Pons (tissue), 1 donor: ENCODE measurements around the gene MRM2.
A peak's percentile ranks its signal among the peaks of the same experiment; 100 is the strongest.

Source experiments
- DNase-seq: peaks from one replicate; pipeline ENCODE4 v3.0.0-alpha.2; 2016; ENCODE audit warnings: low spot score

Gene MRM2

GRCh38 chr7:2203766-2204300 is 38.2 kb downstream of the MRM2 start:
- peak; percentile 22 for DNase-seq

DNA sequence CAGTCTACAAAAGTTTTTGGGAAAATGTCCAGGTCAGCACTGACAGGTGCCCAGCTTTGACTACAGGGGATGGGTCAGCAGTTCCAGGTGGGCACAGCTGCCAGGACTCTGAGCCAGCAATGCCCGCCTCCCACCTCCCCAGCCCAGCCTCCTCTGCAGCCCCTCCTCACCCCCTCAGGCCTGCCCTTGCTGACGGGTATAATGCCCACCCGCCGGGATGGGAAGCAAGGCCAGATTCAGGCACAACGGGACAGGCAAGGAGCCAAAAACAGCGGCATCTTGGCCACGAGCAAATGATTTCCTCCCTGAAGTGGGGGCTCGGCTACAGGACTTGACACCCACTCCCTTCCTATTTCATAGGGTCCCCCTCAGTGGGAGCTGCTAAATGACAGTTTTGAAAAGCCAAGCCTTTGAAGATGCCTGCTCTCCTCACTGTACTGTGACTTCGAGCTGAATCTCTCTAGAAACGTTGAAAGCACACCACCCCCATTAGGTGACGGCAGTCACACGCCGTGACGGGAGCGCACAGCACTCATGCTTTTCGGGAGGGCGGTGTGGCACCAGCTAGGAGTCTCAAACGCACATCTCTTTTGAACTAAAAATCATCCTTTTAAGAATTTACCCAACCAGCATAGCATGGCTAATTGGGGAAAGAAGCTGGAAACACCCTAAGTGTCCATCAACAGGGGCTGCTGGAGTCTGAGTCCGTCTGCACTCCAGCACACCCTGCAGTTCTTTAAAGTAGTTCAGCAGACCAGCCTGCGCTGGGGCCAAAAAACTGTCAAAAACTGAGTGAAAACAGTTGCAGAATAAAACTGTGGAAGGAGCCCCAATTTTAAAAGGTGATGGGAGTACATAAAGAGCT is 38.9 kb downstream of the MRM2 start:
- no peak for DNase-seq

GRCh38 chr7:2202361-2202761 is 39.6 kb downstream of the MRM2 start:
- DNase-seq = peak; percentile 64

DNA sequence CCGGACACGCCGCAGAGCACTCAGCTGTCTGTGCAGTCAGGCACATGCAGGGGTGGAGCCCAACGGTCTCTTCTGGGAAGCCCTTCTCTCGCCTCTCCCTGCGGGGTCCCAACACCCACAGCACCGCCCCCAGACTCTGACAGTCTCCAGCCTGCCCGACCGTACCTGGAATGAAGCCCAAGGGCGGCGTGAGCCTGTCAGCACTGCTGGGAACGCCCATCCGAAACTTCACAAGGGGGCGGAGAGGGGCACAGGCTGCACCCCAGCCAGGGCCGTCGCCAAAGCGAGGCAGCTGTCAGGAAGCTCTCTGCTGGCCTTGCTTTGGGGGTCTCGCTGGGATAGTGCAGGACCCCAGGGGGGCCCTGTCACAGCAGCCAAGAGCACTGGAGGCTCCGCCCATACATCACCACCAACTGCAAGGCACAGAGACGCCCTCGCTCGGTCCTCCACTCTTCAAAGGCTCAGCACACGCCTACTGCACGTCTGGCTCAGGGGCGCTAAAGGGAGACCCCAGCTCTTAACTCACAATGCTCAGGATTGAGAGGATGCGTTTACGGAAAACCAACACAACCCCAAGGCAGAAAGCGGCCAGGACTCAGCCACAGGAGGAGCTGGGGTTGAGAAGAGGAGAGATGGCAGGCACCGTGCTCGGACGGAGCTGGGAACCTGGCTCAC is 40.2 kb downstream of the MRM2 start:
- no peak for DNase-seq

- no peak for DNase-seq
These were observed 40.9 kb downstream of the MRM2 start for GRCh38 chr7:2201128-2201527.

- DNase-seq = no peak
These were observed 41.4 kb downstream of the MRM2 start for GRCh38 chr7:2200584-2200980.

- no peak for DNase-seq
These were observed 41.9 kb downstream of the MRM2 start for GRCh38 chr7:2199956-2200583.

GRCh38 chr7:2199528-2199927 is 42.5 kb downstream of the MRM2 start:
- DNase-seq = no peak

DNA sequence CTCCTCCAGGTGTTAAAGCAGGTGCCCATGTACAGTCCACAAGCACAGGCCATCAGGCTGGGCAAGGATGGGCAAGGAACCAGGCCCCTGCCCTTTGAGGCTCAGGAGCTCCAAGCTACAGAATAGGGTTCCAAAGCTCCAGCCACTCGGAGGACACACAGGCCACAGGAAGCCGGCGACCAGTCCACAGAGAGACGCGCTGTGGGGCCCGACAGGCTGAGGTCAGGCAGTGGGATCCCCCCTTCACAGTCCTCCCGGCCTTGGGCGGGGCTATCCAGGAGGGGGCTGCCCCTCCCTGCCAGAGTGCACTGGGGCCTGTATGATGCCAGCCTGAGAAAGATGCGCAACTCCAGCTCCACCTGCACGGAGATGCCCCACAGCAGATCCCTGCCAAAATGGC is 43.2 kb downstream of the MRM2 start:
- DNase-seq = no peak

- no peak for DNase-seq
These were observed 43.8 kb downstream of the MRM2 start for GRCh38 chr7:2198206-2198605.

- DNase-seq = no peak
These were observed 44.4 kb downstream of the MRM2 start for GRCh38 chr7:2197436-2198155.

DNA sequence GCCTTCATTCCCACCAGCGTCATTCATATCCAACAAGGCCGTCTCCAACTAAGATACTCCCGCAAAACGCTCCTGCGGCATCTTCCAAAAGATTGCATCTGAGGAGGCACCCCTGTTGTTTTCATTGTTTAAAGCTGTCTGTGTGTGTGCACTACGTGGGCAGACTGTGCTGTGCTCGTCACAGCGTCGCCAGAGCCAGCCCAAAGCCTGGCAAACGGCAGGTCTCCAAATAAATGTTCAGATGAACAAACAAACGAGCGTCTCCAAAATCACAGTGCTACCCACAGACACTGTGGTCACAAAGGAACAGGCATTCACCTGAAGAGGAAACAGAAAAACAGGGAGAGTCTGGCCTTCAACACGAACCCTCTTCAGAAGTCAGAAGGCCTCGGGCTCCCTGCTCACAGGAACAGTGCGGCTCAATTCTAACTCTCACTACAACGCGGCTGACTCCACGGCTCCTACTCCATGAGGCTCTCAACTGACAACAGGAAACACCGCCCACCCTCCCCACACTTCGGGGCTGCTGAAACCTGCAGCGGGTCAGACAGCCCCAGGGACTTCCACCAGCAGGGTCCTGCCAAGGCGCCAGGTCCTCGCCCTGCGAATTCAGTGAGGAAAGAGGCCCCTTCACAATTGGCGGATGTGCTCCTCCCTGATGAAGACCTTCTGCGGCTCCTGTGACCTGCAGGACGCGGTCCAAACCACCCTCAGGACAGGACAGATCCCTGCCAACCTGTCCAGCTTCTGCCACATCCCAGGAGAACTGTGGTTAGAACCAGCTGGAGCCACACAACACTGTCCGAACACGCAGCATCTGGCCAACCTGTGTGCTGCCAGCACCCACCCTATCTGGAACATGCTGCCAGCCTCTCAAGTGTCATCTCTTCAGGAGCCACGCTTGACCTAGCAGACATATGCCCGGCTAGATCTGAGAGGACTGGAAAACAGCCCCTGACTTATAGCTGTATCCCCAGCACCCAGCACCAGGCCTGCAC is 45.3 kb downstream of the MRM2 start:
- no peak for DNase-seq

DNA sequence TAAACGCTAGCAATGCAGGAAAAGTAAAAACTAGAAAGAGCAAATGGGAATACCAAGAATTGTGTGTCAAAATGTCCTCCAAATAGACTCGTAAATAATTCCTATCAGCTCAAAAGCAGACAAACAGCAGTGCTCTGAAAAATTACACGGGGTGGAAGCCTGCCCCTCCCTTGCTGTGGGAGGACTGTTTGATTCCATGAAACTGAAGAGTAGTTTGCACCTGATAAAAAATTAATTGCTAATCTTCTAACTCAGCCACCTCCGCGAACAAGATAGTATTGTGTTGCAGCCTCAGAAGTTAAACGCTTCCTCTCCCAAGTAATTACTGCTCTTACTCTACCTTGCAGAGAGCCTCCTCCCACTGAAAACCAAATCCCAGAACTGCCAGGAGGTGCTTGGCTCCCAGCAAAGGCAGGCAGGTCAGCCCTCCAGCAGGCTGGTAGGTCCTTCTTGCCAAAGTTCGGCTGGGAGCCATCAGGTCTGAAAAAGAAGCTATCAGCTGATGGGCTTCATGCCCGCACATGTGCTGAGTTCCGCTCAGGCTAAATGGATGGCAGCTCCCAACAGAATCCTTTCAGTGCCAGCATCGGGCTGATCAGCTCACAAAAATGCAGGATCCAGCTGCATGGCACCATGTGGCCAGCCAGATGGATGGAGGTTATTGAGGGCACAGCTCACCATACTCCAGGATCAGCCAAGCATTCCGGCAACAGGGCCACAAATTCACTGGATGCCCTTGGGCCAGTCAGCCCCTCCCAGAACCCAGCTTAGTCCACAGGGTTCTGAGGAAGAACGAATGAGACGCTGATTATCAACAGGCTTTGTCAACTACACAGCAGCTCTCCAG is 46.4 kb downstream of the MRM2 start:
- peak; percentile 68 for DNase-seq

- no peak for DNase-seq
These were observed 48.3 kb downstream of the MRM2 start for GRCh38 chr7:2193575-2194305.

GRCh38 chr7:2192831-2193534 is 49.0 kb downstream of the MRM2 start:
- DNase-seq = no peak

- DNase-seq = no peak
These were observed 51.0 kb downstream of the MRM2 start for GRCh38 chr7:2191016-2191415.

DNA sequence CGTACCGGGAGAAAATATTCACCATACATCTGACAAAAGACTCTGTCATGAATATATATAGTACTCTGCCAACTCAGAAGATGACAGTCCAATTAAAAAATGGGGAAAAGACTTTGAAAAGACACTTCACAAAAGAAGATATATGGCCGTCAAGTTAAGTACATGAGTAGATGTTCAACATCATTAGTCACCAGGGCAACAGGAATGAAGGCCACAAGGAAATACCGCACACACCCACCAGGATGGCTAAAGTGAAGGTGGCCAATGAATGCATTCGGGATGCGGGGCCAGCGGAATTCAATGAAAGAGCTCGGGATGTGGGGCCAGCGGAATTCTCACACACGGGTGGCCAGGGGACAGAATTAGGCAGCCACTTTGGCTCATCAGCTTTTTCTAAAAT is 51.5 kb downstream of the MRM2 start:
- DNase-seq = no peak

DNA sequence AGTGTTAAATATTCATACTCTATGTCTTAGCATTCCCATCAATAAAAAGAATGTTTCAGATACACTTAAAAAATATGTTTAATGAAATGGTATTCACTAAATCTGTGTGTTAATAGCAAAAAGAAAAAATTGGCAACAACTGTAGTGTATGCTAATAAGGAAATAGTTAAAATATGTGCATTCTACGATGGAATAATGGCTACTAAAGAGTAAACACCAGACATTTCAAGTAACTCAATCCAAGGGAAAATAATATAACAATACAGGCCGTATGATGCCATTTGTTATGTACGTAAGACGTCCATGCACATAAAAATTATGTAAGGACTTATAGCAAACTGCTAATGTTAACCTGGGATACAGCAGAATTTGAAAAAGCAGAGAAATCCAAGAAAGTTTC is 55.8 kb downstream of the MRM2 start:
- no peak for DNase-seq

- no peak for DNase-seq
These were observed 56.3 kb downstream of the MRM2 start for GRCh38 chr7:2185715-2186114.
